NB4 (cell line): ENCODE results near the gene MCF2L.

Experiments used
- DNase-seq: peaks from one replicate; pipeline ENCODE4 v3.0.0; 2010; ENCODE audit warnings: low read depth
- H3K4me3 ChIP-seq: one replicate; pipeline ENCODE4 v1.5.1; 2011; ENCODE audit warnings: mild to moderate bottlenecking, low read depth, low read length, moderate library complexity
- CTCF ChIP-seq: IDR thresholded peaks from one replicate; pipeline ENCODE4 v1.5.1; 2012; ENCODE audit warnings: low read depth, low read length
- MAX ChIP-seq: IDR thresholded peaks from 2 replicates; pipeline ENCODE4 v1.6.1; 2011; ENCODE audit warnings: low read depth, low read length
- MYC ChIP-seq: IDR thresholded peaks from 2 replicates; pipeline ENCODE4 v1.6.1; 2011; ENCODE audit warnings: low read depth, low read length
- POLR2A ChIP-seq: IDR thresholded peaks from 2 replicates; pipeline ENCODE4 v1.6.1; 2011; ENCODE audit warnings: mild to moderate bottlenecking; ENCODE audit not compliant: insufficient read length; ENCODE audit errors: extremely low read depth

Gene MCF2L

GRCh38 chr13:113121183-113121927 lies 152.3 kb downstream of the MCF2L start:
- no peak overlapping the region for H3K4me3 ChIP-seq
- DNase-seq, result no peak
- TF ChIP-seq CTCF (no peak), POLR2A (no peak), MAX (no peak), MYC (no peak)

- no peak overlapping the region for H3K4me3 ChIP-seq
- TF ChIP-seq POLR2A, result no peak
- TF ChIP-seq MAX, result no peak
- no peak for TF ChIP-seq MYC
- no peak for TF ChIP-seq CTCF
- no peak for DNase-seq
Measured at GRCh38 chr13:113121928-113122471, 153.0 kb downstream of the MCF2L start.

- TF ChIP-seq MYC (no peak), CTCF (no peak), POLR2A (no peak)
- DNase-seq, result no peak
- no peak within 1 kb of the TSS for H3K4me3 ChIP-seq
Measured at GRCh38 chr13:113122550-113123225, 153.7 kb downstream of the MCF2L start, which contains the start of gene F10. TSS of gene F10 (plus strand) at chr13:113122799. CDS start at chr13:113122856, 57 bp downstream.

GRCh38 chr13:113123226-113124201 lies 154.5 kb downstream of the MCF2L start:
- peak; percentile 34 for DNase-seq
- TF ChIP-seq MYC (no peak), CTCF (peak; percentile 44)
- H3K4me3 ChIP-seq, result no peak overlapping the region

GRCh38 chr13:113124211-113124970 lies 155.4 kb downstream of the MCF2L start:
- H3K4me3 ChIP-seq, result no peak overlapping the region
- TF ChIP-seq MYC (no peak), CTCF (no peak), POLR2A (no peak), MAX (no peak)
- no peak for DNase-seq
